Amygdala (tissue), 56 donors: ENCODE measurements around the gene SLC22A17.
"Not testable (repeated sequence)": the region's sequence is repeated elsewhere in the genome, so short reads cannot be mapped to it uniquely, and the experiment has no call there.

Experiments used
- DNase-seq, 56 donors: peaks; one replicate each; lab custom pipeline; 2025; lab: John Stamatoyannopoulos, UW

SLC22A17 gene

GRCh38 chr14:23352506-23353432 lies at the start of gene SLC22A17:
TSS of gene SLC22A17 (minus strand) at chr14:23352887.
- peak in 54 of 56 donors; percentile 34 to 95 (median 82) for DNase-seq

- DNase-seq, result no peak
These were observed 48.6 kb upstream of the SLC22A17 start for GRCh38 chr14:23401291-23401690.

- not testable (repeated sequence) for DNase-seq
These were observed 47.9 kb upstream of the SLC22A17 start for GRCh38 chr14:23400496-23401149.

GRCh38 chr14:23399591-23399990 lies 46.9 kb upstream of the SLC22A17 start:
- no peak for DNase-seq

- DNase-seq, result no peak
These were observed 46.4 kb upstream of the SLC22A17 start for GRCh38 chr14:23399136-23399535.

GRCh38 chr14:23398348-23398747 lies 45.7 kb upstream of the SLC22A17 start:
- no peak for DNase-seq

GRCh38 chr14:23396781-23397407 lies 44.2 kb upstream of the SLC22A17 start:
- DNase-seq, result no peak

- DNase-seq, result no peak
These were observed 43.4 kb upstream of the SLC22A17 start for GRCh38 chr14:23396126-23396525.

- no peak for DNase-seq
These were observed 39.9 kb upstream of the SLC22A17 start for GRCh38 chr14:23392613-23393012.

- not testable (repeated sequence) for DNase-seq
These were observed 37.2 kb upstream of the SLC22A17 start for GRCh38 chr14:23389871-23390270.

- DNase-seq, result no peak
These were observed 36.7 kb upstream of the SLC22A17 start for GRCh38 chr14:23389396-23389795.

- no peak for DNase-seq
These were observed 36.3 kb upstream of the SLC22A17 start for GRCh38 chr14:23388996-23389395.

- no peak for DNase-seq
These were observed 35.5 kb upstream of the SLC22A17 start for GRCh38 chr14:23387916-23388882.

GRCh38 chr14:23386999-23387398 lies 34.3 kb upstream of the SLC22A17 start:
- no peak for DNase-seq

- not testable (repeated sequence) for DNase-seq
These were observed 33.6 kb upstream of the SLC22A17 start for GRCh38 chr14:23386266-23386657.

- no peak for DNase-seq
These were observed 33.1 kb upstream of the SLC22A17 start for GRCh38 chr14:23385642-23386265.

- DNase-seq, result no peak
These were observed 32.6 kb upstream of the SLC22A17 start for GRCh38 chr14:23385244-23385641.

GRCh38 chr14:23384364-23385080 lies 31.8 kb upstream of the SLC22A17 start:
- no peak for DNase-seq
